Fibroblast of peridontal ligament (primary cell): ENCODE results near the gene TRIM66.
"Not testable (repeated sequence)": the region's sequence is repeated elsewhere in the genome, so short reads cannot be mapped to it uniquely, and the experiment has no call there.

Experiments used
- DNase-seq: peaks from one replicate; pipeline ENCODE4 v3.0.0-alpha.2; 2010; ENCODE audit errors: extremely low read depth

TRIM66 gene

GRCh38 chr11:8692417-8692816 is 10.0 kb upstream of the TRIM66 start:
- no peak for DNase-seq

DNA sequence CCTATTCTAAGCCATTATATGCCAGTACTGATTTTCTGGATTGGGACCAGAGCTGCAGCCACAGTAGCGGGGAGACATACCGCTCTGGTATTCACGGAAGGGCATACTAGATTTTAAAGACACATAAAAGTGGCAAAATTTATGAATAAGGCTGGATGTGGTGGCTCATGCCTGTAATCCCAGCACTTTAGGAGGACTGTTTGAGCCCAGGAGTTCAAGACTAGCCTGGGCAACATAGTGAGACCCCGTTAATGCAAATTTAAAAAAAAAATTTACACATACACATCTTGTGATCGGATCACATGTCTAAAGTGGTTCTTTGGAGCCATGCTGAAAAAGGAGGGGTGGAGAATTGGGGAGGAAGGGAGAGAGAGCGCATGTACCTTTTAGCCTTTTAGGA is 9.1 kb upstream of the TRIM66 start:
- DNase-seq, result no peak

DNA sequence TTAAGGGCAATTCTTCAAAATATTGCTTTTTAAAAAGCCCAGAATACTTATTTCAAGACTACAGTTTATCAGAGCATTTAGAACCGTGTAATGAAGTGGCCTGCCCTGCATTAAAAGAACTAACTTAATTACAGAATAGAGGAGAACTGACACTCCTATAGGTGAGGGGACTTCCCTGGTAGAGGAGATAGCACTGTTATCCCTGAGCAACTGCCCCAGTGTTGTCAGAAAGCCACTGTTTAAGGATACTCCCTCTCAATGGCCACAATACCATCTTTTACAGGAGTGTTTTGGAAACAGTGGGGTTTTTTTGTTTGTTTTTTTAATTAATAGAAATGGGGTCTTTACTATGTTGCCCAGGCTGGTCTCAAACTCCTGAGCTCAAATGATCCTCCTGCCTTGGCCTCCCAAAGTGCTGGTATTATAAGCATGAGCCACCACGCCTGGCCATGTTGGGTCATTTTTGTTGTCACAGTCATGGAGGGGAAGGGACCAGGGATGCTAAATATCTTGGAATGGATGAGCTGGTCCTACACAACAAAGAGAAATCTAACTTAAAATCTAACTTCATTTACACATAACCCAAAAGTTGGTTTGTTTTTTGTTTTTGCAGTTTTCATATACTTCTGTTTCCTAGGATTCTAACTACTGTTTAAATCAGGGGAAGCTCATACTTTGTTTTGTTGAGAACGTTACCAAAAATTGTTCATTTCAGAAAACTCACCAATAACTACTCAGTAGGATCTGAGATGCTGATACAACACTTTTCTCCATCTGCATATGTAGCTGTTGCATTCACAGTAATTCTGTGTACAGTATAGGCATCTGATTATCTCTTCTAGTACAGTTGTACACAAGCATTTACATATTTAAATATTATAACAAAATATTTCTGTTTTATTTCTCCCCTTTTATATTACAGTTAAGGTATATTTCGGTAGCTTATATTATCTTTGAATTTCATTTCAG is 8.2 kb upstream of the TRIM66 start:
- no peak for DNase-seq

- peak; percentile 54 for DNase-seq
Measured at GRCh38 chr11:8689726-8690255, 7.3 kb upstream of the TRIM66 start.

DNA sequence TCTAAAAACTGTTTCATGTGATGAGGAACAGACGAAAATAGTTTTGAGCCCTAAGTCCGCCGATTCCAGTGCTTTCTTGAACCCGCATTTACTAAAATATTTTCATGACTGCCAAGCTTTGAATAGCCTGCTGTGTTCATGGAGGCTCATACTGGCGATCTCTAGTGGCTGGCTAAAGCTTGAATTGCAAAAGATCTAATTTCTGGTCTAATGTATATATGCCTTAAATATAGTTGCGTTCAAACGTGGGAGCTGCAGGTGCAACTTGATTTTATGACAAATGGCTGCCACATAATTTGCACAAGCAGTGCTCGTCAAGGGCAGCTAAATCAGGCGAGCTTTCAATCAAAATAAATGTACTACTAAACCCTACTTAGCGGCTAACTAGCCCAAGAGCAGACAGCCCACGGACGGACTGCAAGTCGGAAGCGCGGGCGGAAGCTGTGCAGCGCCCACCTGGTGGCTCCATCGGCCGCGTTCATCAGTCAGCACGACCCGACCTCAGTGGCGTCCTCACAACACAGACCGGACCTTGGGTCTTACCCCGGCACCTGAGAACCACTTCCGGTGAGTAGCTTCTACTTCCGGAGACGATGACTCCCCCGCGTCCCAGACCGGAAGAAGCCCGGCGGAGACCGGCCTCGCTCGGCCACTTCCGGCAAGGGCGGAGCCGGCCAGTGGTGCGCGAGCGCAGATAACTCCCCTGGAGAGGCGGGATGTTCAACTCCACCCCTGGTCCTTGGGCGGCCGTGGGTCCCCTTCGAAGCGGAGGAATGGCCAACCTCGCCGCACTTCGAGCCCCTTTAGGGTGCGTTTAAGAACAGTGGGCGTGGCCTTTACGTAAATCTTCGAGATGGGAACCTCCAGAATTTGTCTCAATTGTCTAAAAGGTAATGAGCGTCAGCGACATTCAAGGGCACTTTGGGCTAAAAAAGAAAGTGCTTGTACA is 6.2 kb upstream of the TRIM66 start:
- peak; percentile 95 for DNase-seq

- DNase-seq, result no peak
Measured at GRCh38 chr11:8686325-8686724, 3.9 kb upstream of the TRIM66 start.

DNA sequence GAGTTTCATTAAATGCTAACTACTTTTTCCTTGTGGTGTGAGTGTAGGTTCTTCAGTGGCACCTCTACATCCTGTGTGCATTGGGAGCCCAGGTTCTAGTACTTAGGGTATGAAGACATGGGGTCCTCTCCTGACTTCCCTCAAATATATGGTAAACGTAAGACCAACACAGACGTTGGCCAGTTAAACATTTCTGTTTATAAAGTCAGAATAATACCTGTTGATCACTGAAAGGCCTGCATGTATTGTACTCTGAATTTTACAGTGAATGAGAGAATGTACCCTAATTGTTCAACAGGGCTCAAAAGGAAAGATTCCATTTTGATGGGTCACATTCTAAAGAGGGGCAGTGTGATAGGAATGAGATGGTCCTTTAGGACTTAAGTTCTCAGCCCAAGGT is 3.4 kb upstream of the TRIM66 start:
- DNase-seq, result no peak

DNA sequence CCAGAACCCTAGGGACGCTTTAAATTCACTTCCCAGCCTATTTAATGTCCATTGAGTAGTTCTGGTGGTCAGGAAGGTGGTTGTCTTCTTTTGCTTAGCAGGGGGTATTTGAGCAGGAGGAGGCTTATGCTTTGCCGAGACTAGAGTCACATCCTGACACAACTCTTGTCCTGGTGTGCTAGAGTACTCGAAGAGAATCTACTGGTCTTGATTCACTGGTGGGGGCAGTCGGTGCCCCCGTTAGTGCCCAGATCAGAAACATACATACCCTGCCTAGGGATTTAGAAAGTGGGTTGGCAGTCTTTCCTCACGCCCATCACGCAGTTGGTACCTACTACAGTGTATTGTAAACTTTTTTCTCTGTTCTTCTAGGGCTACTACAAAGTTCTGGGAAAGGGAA is 2.8 kb upstream of the TRIM66 start:
- DNase-seq, result no peak

- no peak for DNase-seq
Measured at GRCh38 chr11:8684600-8685290, 2.3 kb upstream of the TRIM66 start.

- peak; percentile 47 for DNase-seq
Measured at GRCh38 chr11:8683115-8683807, 796 bp upstream of the TRIM66 start.

- no peak for DNase-seq
Measured at GRCh38 chr11:8681837-8682302, 595 bp downstream of the TRIM66 start.

DNA sequence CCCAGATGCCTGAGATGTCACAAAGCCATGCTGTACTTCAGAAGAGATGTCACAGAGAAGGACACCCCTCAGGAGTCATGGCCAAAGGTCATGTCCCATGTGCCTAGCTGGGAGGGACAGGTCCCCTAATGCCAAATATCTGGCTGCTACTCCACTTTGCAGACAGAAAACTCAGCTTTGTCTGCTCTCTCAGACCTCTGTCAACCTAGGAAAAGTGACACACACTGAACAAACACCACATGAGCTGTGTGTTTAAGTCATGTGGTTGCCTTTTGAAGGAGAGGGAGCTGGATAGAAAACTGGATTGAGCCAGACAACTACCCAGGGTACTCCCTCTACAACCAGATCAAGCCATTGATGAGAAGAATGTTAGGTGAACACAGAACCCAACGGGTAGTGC is 3.5 kb downstream of the TRIM66 start:
- DNase-seq, result no peak

- DNase-seq, result no peak
Measured at GRCh38 chr11:8676458-8676857, 6.0 kb downstream of the TRIM66 start.

DNA sequence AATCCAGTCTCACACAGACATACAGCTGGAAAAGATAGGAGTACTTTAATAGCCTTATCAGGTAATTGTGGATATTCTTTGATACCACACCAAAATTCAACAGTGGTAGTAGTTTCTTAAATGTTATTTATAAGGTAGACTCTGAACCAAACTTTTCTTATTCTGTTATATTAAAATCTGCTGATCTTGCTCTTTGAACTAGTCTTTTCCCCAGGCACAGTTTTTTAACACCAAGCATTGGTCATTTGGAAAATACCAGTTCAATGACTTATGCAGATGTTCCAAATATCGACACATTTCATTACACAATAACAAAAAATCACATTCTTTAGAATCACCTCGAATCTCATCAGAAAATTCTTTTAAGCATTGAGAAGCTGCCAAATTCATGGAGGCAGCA is 7.6 kb downstream of the TRIM66 start:
- no peak for DNase-seq

DNA sequence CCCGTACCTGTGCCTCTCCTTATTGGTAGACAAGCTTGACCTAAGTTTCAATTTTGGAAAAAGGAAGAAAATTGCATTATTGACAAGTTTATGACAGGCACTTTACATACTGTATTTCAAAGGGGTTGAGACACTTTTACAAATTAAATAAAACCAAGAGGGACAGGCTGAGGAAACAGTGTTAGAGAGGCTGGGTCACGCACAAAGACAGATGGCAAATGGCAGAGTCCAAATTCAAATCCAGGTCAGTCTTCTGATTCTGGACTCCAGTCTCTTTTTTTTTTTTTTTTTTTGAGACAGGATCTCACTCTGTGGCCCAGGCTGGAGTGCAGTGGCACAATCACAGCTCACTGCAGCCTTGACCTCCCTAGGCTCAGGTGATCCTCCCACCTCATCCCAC is 10.1 kb downstream of the TRIM66 start:
- no peak for DNase-seq

GRCh38 chr11:8671651-8672062 is 10.8 kb downstream of the TRIM66 start:
- DNase-seq, result no peak

GRCh38 chr11:8671193-8671612 is 11.3 kb downstream of the TRIM66 start:
- DNase-seq, result peak; percentile 99

- DNase-seq, result not testable (repeated sequence)
Measured at GRCh38 chr11:8670081-8670480, 12.4 kb downstream of the TRIM66 start.

GRCh38 chr11:8665222-8665621 is 17.2 kb downstream of the TRIM66 start:
- DNase-seq, result no peak

- DNase-seq, result no peak
Measured at GRCh38 chr11:8661001-8661795, 21.3 kb downstream of the TRIM66 start.
